ENCODE results near the gene PLPP2. TPM values are rescaled to one million over a fixed set of nuclear protein-coding genes. Genes with fewer than 3 reads are reported as not detected.

PLPP2 gene
- total and polyA plus RNA-seq, 2 of the 13 experiments (the other 11 are each of a cell fraction or from before 2014, with no cell fraction given): not detected

DNA sequence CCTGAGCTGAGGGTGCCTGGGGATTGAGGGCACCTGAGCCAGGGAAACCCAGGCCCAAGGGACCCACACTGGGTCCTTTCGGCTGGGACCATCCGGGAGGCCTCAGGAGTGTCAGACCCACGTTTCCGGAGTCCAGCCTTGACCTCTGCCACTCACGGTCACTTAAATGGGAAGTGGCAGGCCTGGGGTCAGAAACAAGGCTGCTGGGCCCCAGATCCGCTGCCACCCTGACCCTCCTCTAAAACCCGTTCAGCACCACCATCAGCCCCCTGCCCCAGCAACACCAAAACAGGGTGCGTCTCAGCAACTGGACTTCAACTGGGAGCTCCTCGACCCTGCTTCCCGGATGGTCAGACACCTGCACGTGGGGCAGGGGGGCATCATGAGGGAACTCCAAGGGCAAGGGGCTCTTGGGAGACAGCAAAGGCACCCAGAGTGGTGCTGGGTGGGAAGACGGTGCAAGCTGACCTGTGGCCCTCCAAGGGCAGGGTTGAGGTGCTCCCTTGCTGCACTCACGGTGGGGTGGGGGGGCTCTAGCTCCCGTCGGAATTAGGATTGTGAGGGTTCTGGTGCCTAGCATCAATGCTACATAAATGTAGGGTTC, 1.2 kb upstream of the PLPP2 start:
- ATAC-seq (no peak), FAIRE-seq (no peak), DNase-seq (ENCODE audit: low spot score) (no peak)
- ChIA-PET CTCF (ENCODE audit: low intra/inter-chr PET ratio, low total read pairs) (no interaction called here), POLR2A (no interaction called here)
- Histone ChIP-seq H3K4me2 (ENCODE audit: low read depth, low read length) (no peak overlapping the region), H3K36me3 (replicated peaks in 1 of 2; ENCODE audit: control insufficient read depth in 1 of 2, insufficient read depth in 2 of 2, low read length in 2 of 2) (no peaks in the 10 kb centered on the region), H3K79me2 (ENCODE audit: insufficient read depth, low read length) (no peaks in the 10 kb centered on the region), H3K9me3 (ENCODE audit: low read length) (no peaks in the 10 kb centered on the region), H3K27ac (ENCODE audit: extremely low read length, insufficient read depth, low read length) (no peak overlapping the region), H4K20me1 (ENCODE audit: insufficient read depth, low read length) (0 out of 2 replicates have a peak, but pooled peaks cover 2% of the 10 kb centered on the region), H3K9ac (ENCODE audit: insufficient read depth, low read depth, low read length) (no peak overlapping the region), H2AFZ (ENCODE audit: low read length) (no peak overlapping the region), H3K4me3 (replicated peaks in 1 of 3; ENCODE audit: insufficient read depth in 1 of 3, low read depth in 2 of 3, low read length in 3 of 3) (no peak overlapping the region), H3K4me1 (ENCODE audit: insufficient read depth, low read length) (peaks cover 41% of the 10 kb centered on the region), H3K27me3 (ENCODE audit: control insufficient read depth in 1 of 2, insufficient read depth in 2 of 2, low read length in 2 of 2) (peaks cover 4 to 34% of the 10 kb centered on the region in 2 experiments)
- in situ Hi-C loops (cut with HindIII; ENCODE audit: extremely low pct_ligation_motif_present, low pct_unique_long_range_greater_than_20kb) (no loop called here), intact Hi-C loops (cut with micrococcal nuclease; ENCODE audit: unreplicated experiment) (no loop called here)
- 88% methylated on average over 6 of the region's 15 CpGs for whole genome bisulfite sequencing (ENCODE audit: low lambda C conversion rate)
- no TSS peak for BruUV-seq (replicated peaks)
- TF ChIP-seq GABPB1 (CRISPR knock-in tag; IDR thresholded peaks at IDR 0.05): no peak
- TF ChIP-seq NR2F1 (CRISPR knock-in tag; IDR thresholded peaks at IDR 0.05): 0 out of 4 replicates have a peak, but pooled peaks have one; percentile 13 to 21
- no peak for TF ChIP-seq MATR3 (CRISPR knock-in tag; IDR thresholded peaks at IDR 0.05)
- no peak for TF ChIP-seq KDM6A (CRISPR knock-in tag; IDR thresholded peaks at IDR 0.05; ENCODE audit: low read depth)
- no peak for TF ChIP-seq ZNF615 (CRISPR knock-in tag; IDR thresholded peaks at IDR 0.05; ENCODE audit: borderline replicate concordance)
- no peak for TF ChIP-seq BORCS8-MEF2B (CRISPR knock-in tag; IDR thresholded peaks at IDR 0.05)
- TF ChIP-seq NR2F6 (IDR thresholded peaks at IDR 0.05): peak; percentile 39; the same call in 1 of the 2 replicates
- TF ChIP-seq NR2F6 (CRISPR knock-in tag; IDR thresholded peaks at IDR 0.05): peak; percentile 36; the same call in 1 of the 2 replicates
- TF ChIP-seq, protein P1, sequence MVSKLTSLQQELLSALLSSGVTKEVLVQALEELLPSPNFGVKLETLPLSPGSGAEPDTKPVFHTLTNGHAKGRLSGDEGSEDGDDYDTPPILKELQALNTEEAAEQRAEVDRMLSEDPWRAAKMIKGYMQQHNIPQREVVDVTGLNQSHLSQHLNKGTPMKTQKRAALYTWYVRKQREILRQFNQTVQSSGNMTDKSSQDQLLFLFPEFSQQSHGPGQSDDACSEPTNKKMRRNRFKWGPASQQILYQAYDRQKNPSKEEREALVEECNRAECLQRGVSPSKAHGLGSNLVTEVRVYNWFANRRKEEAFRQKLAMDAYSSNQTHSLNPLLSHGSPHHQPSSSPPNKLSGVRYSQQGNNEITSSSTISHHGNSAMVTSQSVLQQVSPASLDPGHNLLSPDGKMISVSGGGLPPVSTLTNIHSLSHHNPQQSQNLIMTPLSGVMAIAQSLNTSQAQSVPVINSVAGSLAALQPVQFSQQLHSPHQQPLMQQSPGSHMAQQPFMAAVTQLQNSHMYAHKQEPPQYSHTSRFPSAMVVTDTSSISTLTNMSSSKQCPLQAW (CRISPR knock-in tag; IDR thresholded peaks at IDR 0.05): no peak
- peak; percentile 90 for TF ChIP-seq ZNF563 (CRISPR knock-in tag; IDR thresholded peaks at IDR 0.05)
